Erythroblast (primary cell): Measurements from ENCODE around the gene PKP2.

Source experiments
- DNase-seq, 2 experiments: peaks; one replicate each; lab custom pipeline; 2025; lab: John Stamatoyannopoulos, UW
- GATA1 ChIP-seq: IDR thresholded peaks from 2 replicates; pipeline ENCODE4 v1.6.1; 2011; ENCODE audit warnings: low read depth, mild to moderate bottlenecking, control low read depth, low read length, moderate library complexity
- POLR2A ChIP-seq: IDR thresholded peaks from 2 replicates; pipeline ENCODE4 v1.6.1; 2011; ENCODE audit warnings: mild to moderate bottlenecking, low read length

PKP2 gene

DNA sequence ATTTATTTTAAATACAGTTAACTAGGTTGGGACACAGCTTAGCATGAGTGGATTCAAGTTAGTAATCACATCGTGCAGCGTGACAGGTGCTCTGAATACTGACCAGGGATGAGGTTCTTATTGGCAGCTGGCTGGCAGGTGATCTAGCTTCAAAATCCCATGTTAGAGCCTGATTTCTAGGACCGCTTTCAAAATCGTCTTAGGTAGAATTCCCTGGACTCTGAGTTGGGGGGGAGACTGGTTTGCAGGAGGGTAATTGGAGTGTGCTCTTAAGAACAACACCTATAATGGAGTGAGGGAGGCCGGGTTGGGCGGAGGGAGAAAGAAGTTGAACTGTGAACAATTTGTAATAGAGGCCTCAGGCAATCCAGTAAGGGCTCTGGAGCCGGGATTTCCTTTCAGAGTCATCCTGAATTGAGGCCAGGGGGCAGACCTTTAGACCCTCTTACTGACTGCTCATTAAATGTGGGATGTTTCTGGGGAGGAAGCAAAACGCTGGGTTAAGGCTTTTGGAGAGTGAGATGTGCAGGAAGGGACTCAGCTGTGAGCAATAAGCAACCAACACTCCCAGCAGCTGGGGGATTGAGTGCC, 140.0 kb downstream of the PKP2 start:
- no peak for DNase-seq
- TF ChIP-seq POLR2A: no peak
- TF ChIP-seq GATA1: no peak

DNA sequence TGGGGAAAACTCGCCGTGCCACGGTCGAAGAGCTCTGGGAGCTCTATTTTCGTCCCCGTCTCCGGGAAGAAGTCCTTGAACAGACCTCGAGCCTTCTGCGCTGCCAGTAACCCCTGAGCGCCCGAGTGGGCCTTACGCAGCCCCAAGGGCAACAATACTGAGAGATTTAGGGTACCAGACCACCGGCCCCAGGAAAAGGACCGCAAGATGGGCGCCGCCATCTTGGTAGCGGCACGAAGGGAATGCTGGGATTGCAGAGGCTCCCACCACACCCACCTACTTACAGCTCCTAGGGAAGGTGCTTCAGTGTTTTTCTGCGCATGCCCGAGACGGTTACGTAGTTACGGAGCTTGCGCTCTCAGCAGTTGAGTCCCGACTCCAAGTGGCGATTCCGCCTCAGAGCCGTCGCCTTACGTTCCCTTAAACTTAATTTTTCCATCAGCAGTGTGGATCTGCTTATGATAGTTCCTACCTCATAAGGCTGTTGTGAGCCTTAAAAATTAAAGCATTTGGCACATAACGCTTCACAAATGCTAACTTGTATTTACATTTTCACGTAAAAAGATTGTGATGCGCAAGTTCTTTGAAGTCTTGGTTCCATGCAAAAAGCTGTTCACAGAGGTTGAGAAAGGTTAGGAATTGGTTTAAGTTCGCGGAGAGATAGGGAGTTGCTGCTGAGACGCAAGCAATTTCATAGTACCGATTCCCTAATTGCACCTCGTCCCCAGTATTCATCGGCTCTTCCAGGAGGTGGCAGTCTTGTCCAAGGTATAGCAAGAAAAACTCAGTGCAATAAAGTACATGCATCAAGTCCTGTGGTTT, 140.7 kb downstream of the PKP2 start, which contains the start of gene YARS2:
Gene YARS2, minus strand, starts transcription at position 244 of the 822 bp plus-strand sequence. Its CDS starts 23 bp downstream, at position 221.
- peak; percentile 96 for DNase-seq
- TF ChIP-seq POLR2A: peak; percentile 95
- no peak for TF ChIP-seq GATA1

DNA sequence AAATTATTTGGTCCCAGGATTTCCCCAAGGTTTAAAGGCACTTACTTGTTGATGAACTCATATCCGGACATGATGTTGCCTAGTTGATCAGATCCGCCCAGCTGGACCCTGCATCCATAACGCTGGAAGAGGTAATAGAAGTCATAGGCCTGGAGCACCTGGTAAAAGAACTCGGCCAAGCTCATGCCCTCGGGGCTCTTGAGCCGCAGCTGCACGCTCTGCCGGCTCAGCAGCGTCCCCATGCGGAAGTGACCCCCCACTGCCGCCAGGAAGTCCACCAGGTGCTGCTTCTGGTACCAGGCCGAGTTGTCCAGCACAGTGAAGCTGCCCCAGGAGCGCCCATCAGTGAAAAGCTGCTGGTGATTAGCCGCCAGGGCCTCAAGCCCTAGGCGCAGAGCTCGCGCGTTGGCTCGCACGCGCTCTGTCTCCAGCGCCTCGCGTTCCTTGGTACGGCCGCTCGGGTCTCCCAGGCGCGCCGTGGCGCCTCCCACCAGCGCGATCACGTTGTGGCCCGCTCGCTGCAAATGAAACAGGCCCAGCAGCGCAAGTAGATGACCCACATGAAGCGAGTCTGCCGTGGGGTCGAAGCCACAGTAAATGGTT, 141.4 kb downstream of the PKP2 start:
- peak; percentile 87 to 89 for DNase-seq
- TF ChIP-seq POLR2A (no peak), GATA1 (no peak)

GRCh38 chr12:32754111-32754510, 142.5 kb downstream of the PKP2 start:
- DNase-seq: no peak
- TF ChIP-seq POLR2A: no peak
- TF ChIP-seq GATA1: no peak

GRCh38 chr12:32753605-32754004, 143.0 kb downstream of the PKP2 start:
- TF ChIP-seq GATA1 (no peak), POLR2A (no peak)
- no peak for DNase-seq

GRCh38 chr12:32743264-32743663, 153.3 kb downstream of the PKP2 start:
- TF ChIP-seq GATA1 (no peak), POLR2A (no peak)
- no peak for DNase-seq

- DNase-seq: no peak
- TF ChIP-seq GATA1: no peak
- no peak for TF ChIP-seq POLR2A
These were observed 154.4 kb downstream of the PKP2 start for GRCh38 chr12:32742133-32742532.
